CD4-positive, alpha-beta T cell (primary cell): ENCODE results near the gene TBC1D3B. TPM values are rescaled to one million over a fixed set of nuclear protein-coding genes. Genes with fewer than 3 reads are reported as not detected.
"Not testable (repeated sequence)": the region's sequence is repeated elsewhere in the genome, so short reads cannot be mapped to it uniquely, and the experiment has no call there.

Experiments used
- ATAC-seq: fragments of 200-7000 bp; cut with Tn5 transposase; one replicate; pipeline ENCODE4 v1.10.0; 2022; ENCODE audit warnings: mild to moderate bottlenecking; ENCODE audit not compliant: poor library complexity
- CTCF ChIA-PET: fragments of 350-600 bp; sonication (Branson Sonifier 250); formaldehyde crosslinking; loops from one replicate; lab custom pipeline; 2021; ENCODE audit warnings: antibody characterized with exemption, inconsistent platforms; lab: Charles Lee
- POLR2A ChIA-PET: fragments of 350-600 bp; sonication (Branson Sonifier 250); formaldehyde crosslinking; loops from one replicate; lab custom pipeline; 2021; ENCODE audit warnings: antibody characterized with exemption, inconsistent platforms; lab: Charles Lee
- DNase-seq, 14 experiments: peaks; one replicate each; pipeline ENCODE4 v3.0.0-alpha.2; 2013 to 2020; ENCODE audit warnings: mixed read lengths in 2 of 14
- H3K27ac ChIP-seq, 2 donors: one replicate each; pipeline versions ENCODE4 v1.5.1 to v1.7.0; 2013; ENCODE audit warnings: low read length in 2 of 2, low read depth in 1 of 2, mild to moderate bottlenecking in 1 of 2
- H3K27me3 ChIP-seq, 2 experiments: 1 replicate in 1 of 2; 2 replicates in 1 of 2; pipeline versions ENCODE4 v1.6.1 to v1.7.0; 2013; ENCODE audit warnings: low read length in 2 of 2, control low read depth in 1 of 2, mild to moderate bottlenecking in 1 of 2, moderate library complexity in 1 of 2; ENCODE audit not compliant: insufficient read depth in 2 of 2, control insufficient read depth in 1 of 2
- H3K36me3 ChIP-seq: one replicate; pipeline ENCODE4 v1.6.1; 2013; ENCODE audit warnings: low read length, control low read depth; ENCODE audit not compliant: insufficient read depth
- H3K4me1 ChIP-seq: one replicate; pipeline ENCODE4 v1.6.1; 2013; ENCODE audit warnings: low read length, control low read depth; ENCODE audit not compliant: insufficient read depth
- H3K4me3 ChIP-seq: one replicate; pipeline ENCODE4 v1.5.1; 2013; ENCODE audit warnings: mild to moderate bottlenecking, low read length, moderate library complexity
- H3K9me3 ChIP-seq, 2 experiments: 1 replicate in 1 of 2; 2 replicates in 1 of 2; pipeline versions ENCODE4 v1.6.1 to v1.7.0; 2013; ENCODE audit warnings: low read length in 2 of 2, mild to moderate bottlenecking in 2 of 2, control low read depth in 1 of 2, moderate library complexity in 1 of 2; ENCODE audit not compliant: control insufficient read depth in 1 of 2, insufficient read depth in 1 of 2
- H3K27ac Mint-ChIP-seq: one replicate; pipeline ENCODE4 v1.8.0; 2020; ENCODE audit warnings: mixed read lengths
- H3K27me3 Mint-ChIP-seq: one replicate; pipeline ENCODE4 v1.8.0; 2021; ENCODE audit warnings: mixed read lengths
- H3K36me3 Mint-ChIP-seq: one replicate; pipeline ENCODE4 v1.8.0; 2021; ENCODE audit warnings: low read depth, mixed read lengths
- H3K4me1 Mint-ChIP-seq: one replicate; pipeline ENCODE4 v1.8.0; 2021; ENCODE audit warnings: low read depth, mixed read lengths
- H3K4me3 Mint-ChIP-seq: one replicate; pipeline ENCODE4 v1.8.0; 2020; ENCODE audit warnings: mild to moderate bottlenecking, mixed read lengths
- H3K9me3 Mint-ChIP-seq: one replicate; pipeline ENCODE4 v1.8.0; 2020; ENCODE audit warnings: mixed read lengths
- intact Hi-C, 2 experiments: fragments of 100-400 bp; cut with DNase I in 1 of 2; cut with micrococcal nuclease in 1 of 2; formaldehyde crosslinking; loops; one replicate each; pipeline versions ENCODE4 v1.15.1 to v1.9.0; 2023 to 2025; cut with DNase I, micrococcal nuclease
- polyA plus RNA-seq, 2 donors: library from polyadenylated mRNA; unstranded; fragments of 120-200 nt; gene quantifications; one replicate each; pipeline ENCODE4 v1.2.1, GENCODE V29; 2013
- total RNA-seq, 174 experiments: library from RNA in 2 of 174; stranded (reverse) in 2 of 174; gene quantifications; one replicate each; pipeline ENCODE4 v1.2.3 and lab custom pipeline; 2021 to 2026

The TBC1D3B gene
- 1 to 10 TPM; 1.5 to 1.6 TPM for total RNA-seq
- polyA plus RNA-seq (2013, experiment 1 of 2) = 3.6 TPM
- 3.8 TPM for polyA plus RNA-seq (2013, experiment 2 of 2)
- total RNA-seq (lab: John Stamatoyannopoulos, UW) = 0 to 0.68 (median 0.06) reads per million in 172 experiments

DNA sequence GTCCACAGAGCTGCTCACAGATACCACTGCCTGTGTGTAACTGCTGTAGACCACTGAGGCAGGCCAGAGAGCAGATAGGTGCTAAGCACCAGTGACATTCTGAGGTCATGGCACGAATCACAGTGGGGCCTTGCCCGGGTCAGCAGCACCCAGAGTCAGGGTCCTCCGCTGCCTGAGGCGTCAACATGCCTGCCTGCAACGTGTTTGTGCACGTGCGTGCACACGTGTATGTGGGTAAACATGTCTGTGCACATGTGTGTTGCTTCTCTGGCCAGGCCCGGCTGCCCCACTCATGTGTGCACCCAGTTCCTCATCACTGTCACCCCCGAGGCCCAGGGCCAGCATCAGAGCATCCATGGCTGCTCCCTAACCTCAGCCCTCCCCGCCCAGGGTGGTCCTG is at the start of gene TBC1D3B:
Gene TBC1D3B, minus strand, starts transcription at position 101 of the 400 bp plus-strand sequence. CDS start 1,586 bp downstream, outside the sequence.
- H3K4me1 ChIP-seq, CTCF ChIA-PET, H3K4me3 Mint-ChIP-seq, H3K9me3 ChIP-seq, H3K36me3 Mint-ChIP-seq, H3K27me3 Mint-ChIP-seq, H3K27ac Mint-ChIP-seq, H3K4me1 Mint-ChIP-seq, H3K36me3 ChIP-seq, DNase-seq, H3K27me3 ChIP-seq, H3K9me3 Mint-ChIP-seq, H3K4me3 ChIP-seq, POLR2A ChIA-PET, H3K27ac ChIP-seq, ATAC-seq, intact Hi-C loops: not testable (repeated sequence)

DNA sequence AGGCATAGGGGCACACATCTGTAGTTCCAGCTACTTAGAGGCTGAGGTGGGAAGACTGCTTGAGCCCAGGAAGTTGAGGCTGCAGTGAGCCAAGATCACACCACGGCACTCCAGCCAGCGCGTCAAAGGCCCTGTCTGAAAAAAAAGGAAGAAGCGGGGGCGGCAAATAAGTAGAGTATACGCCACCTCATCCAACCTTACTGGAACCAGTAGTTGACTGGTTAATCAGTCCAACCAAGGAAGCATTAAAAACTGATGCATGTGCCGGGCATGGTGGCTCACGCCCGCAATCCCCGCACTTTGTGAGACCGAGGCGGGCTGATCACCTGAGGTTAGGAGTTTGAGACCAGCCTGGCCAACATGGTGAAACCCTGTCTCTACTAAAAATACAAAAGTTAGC is 46.5 kb upstream of the TBC1D3B start:
- H3K9me3 Mint-ChIP-seq, H3K9me3 ChIP-seq, H3K27me3 Mint-ChIP-seq, DNase-seq, H3K4me3 Mint-ChIP-seq, H3K27ac ChIP-seq, intact Hi-C loops, ATAC-seq, H3K36me3 ChIP-seq, POLR2A ChIA-PET, H3K4me1 ChIP-seq, CTCF ChIA-PET, H3K27me3 ChIP-seq, H3K36me3 Mint-ChIP-seq, H3K27ac Mint-ChIP-seq, H3K4me1 Mint-ChIP-seq, H3K4me3 ChIP-seq: not testable (repeated sequence)

DNA sequence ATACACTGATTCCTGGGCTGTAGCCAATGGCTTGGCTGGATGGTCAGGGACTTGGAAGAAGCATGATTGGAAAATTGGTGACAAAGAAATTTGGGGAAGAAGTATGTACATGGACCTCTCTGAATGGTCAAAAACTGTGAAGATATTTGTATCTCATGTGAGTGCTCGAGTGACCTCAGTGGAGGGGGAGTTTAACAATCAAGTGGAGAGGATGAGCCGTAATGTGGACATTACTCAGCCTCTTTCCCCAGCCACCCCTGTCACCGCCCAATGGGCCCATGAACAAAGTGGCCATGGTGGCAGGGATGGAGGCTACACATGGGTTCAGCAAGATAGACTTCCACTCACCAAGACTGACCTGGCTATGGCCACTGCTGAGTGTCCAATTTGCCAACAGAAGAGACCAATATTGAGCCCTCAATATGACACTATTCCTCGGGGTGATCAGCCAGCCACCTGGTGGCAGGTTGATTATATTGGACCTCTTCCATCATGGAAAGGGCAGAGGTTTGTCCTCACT is 45.2 kb upstream of the TBC1D3B start:
- H3K27ac ChIP-seq, H3K9me3 Mint-ChIP-seq, ATAC-seq, DNase-seq, H3K4me1 Mint-ChIP-seq, H3K27me3 ChIP-seq, H3K27ac Mint-ChIP-seq, H3K36me3 Mint-ChIP-seq, H3K4me3 Mint-ChIP-seq, H3K36me3 ChIP-seq, CTCF ChIA-PET, intact Hi-C loops, H3K4me3 ChIP-seq, POLR2A ChIA-PET, H3K4me1 ChIP-seq, H3K9me3 ChIP-seq, H3K27me3 Mint-ChIP-seq: not testable (repeated sequence)

DNA sequence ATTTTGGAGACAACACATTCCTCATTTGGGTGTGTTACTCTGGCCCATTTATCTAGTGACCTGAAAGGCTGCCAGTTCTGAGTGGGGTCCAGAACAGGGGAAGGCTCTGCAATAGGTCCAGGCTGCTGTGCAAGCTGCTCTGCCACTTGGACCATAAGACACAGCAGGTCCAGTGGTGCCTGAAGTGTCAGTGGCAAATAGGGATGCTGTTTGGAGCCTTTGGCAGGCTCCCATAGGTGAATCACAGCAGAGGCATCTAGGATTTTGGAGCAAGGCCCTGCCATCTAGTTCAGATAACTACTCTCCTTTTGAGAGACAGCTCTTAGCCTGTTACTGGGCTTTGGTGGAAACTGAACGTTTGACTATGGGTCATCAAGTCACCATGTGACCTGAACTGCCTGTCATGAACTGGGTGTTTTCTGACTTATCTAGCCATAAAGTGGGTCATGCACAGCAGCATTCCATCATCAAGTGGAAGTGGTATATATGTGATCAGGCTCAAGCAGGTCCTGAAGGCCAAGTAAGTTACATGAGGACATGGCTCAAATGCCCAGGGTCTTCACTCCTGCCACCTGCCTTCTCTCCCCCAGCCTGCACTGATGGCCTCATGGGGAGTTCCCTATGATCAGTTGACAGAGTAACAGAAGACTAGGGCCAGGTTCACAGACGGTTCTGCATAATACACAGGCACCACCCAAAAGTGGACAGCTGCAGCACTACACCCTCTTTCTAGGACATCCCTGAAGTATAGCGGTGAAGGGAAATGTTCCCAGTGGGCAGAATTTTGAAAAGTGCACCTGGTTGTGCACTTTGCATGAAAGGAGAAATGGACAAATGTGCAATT is 44.5 kb upstream of the TBC1D3B start:
- DNase-seq, H3K4me1 ChIP-seq, H3K27ac ChIP-seq, ATAC-seq, POLR2A ChIA-PET, H3K9me3 ChIP-seq, intact Hi-C loops, H3K9me3 Mint-ChIP-seq, H3K36me3 ChIP-seq, H3K36me3 Mint-ChIP-seq, H3K27ac Mint-ChIP-seq, H3K27me3 ChIP-seq, CTCF ChIA-PET, H3K4me3 Mint-ChIP-seq, H3K27me3 Mint-ChIP-seq, H3K4me3 ChIP-seq, H3K4me1 Mint-ChIP-seq: not testable (repeated sequence)

DNA sequence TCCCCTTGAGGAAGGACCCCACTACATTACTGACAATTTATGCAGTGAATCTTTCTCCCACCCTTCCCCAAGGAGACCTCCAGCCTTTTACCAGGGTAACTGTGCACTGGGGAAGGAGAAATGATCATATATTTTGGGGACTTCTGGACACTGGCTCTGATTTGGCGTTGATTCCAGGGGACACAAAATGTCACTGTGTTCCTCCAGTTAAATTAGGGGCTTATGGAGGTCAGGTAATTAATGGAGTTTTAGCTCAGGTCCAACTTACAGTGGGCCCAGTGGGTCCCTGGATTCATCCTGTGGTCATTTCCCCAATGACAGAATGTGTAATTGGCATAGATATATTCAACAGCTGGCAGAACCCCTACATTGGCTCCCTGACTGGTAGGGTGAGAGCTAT is 43.1 kb upstream of the TBC1D3B start:
- H3K36me3 Mint-ChIP-seq, H3K4me3 Mint-ChIP-seq, intact Hi-C loops, H3K9me3 Mint-ChIP-seq, H3K27me3 ChIP-seq, DNase-seq, H3K27me3 Mint-ChIP-seq, H3K27ac Mint-ChIP-seq, ATAC-seq, H3K4me1 Mint-ChIP-seq, H3K9me3 ChIP-seq, H3K27ac ChIP-seq, POLR2A ChIA-PET, CTCF ChIA-PET, H3K4me1 ChIP-seq, H3K36me3 ChIP-seq, H3K4me3 ChIP-seq: not testable (repeated sequence)

DNA sequence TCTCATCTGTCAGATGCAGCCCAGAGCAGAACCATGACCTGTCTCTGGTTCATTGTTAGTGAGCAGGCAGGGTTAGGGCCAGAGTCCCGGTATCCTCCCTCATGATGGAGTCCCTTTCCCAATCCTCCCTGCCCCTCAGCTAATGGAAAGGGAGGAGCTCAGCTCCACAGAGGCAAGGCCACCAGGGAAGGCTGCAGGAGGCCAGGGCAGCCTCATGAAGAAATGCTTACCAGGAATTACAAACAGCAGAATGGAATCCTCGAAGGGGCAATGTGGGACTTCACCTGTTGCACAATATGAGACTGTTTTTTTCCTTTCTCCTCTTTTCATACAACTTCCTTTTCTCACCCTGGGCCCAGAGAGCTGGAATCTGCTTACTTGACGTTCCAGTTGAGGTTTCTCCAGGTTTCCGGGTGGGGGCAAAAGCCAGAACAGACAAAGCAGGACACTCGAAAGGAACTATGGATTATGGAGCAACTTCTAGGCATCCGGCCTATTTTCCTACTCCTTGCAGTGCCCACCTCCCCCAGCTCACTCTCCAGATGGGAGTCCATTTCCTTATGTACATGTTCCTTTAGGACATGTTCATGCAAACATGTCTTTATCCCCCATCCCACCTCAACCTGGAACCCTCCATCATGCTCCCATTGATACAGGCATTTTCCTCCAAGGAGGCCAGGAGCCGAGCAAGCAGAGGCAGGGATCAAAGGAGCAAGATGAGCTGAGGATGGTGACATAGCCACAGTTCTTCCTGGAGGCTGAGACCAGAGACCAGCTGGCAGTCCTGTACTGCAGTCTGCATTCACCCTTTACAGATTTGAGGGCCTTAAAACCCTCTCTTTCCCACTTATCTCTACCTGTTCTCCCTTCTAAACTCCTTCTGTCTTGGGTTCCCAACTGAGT is 39.2 kb upstream of the TBC1D3B start:
- H3K27ac ChIP-seq, H3K9me3 Mint-ChIP-seq, POLR2A ChIA-PET, CTCF ChIA-PET, intact Hi-C loops, H3K36me3 Mint-ChIP-seq, H3K27me3 ChIP-seq, H3K4me1 ChIP-seq, H3K36me3 ChIP-seq, DNase-seq, H3K4me3 ChIP-seq, H3K4me3 Mint-ChIP-seq, H3K4me1 Mint-ChIP-seq, H3K9me3 ChIP-seq, ATAC-seq, H3K27ac Mint-ChIP-seq: not testable (repeated sequence)
- peaks cover 14% of the 10 kb centered on the region for H3K27me3 Mint-ChIP-seq
